SK-N-SH treated with all-trans-retinoic acid at 6 μM for 48 hours (cell line): ENCODE results near the gene CALML3.

Source experiments
- ARNTL ChIP-seq: fragments of 450-650 bp; formaldehyde crosslinking; IDR thresholded peaks from 2 replicates; pipeline ENCODE4 v1.5.0; 2020; ENCODE audit warnings: low read depth, mild to moderate bottlenecking, moderate library complexity, borderline replicate concordance
- ZNF565 ChIP-seq: fragments of 450-650 bp; formaldehyde crosslinking; conservative IDR thresholded peaks from 2 replicates; pipeline ENCODE4 v1.5.0; 2020; ENCODE audit warnings: low read depth, mild to moderate bottlenecking, moderate library complexity

GRCh38 chr10:5528989-5529701 lies 4.4 kb downstream of the CALML3 start:
- TF ChIP-seq ARNTL (no peak), ZNF565 (CRISPR knock-in tag) (no peak)
